PC-9 (cell line): ENCODE data around the gene BBS9.

Experiments
- CTCF ChIP-seq: fragments of 200-600 bp; sonication (generic); conservative IDR thresholded peaks from 2 replicates; pipeline ENCODE4 v1.6.1; 2017; ENCODE audit warnings: mixed run types, antibody characterized with exemption, mild to moderate bottlenecking, moderate library complexity
- EZH2 ChIP-seq: fragments of 200-600 bp; sonication (generic); IDR thresholded peaks from 2 replicates; pipeline ENCODE4 v1.8.0; 2017; ENCODE audit warnings: antibody characterized with exemption, low read depth

GRCh38 chr7:33351709-33352108 is 222.3 kb downstream of the BBS9 start:
- no peak for TF ChIP-seq CTCF
- no peak for TF ChIP-seq EZH2
